ENCODE data around the gene KRT76.

Gene KRT76

GRCh38 chr12:52813203-52813819 is 36.2 kb upstream of the KRT76 start:
- no peak for DNase-seq

GRCh38 chr12:52812749-52813148 is 35.6 kb upstream of the KRT76 start:
- DNase-seq, result no peak

- no peak for DNase-seq
These were observed 34.9 kb upstream of the KRT76 start for GRCh38 chr12:52812073-52812400.

- DNase-seq, result no peak
These were observed 34.3 kb upstream of the KRT76 start for GRCh38 chr12:52811191-52812072.

DNA sequence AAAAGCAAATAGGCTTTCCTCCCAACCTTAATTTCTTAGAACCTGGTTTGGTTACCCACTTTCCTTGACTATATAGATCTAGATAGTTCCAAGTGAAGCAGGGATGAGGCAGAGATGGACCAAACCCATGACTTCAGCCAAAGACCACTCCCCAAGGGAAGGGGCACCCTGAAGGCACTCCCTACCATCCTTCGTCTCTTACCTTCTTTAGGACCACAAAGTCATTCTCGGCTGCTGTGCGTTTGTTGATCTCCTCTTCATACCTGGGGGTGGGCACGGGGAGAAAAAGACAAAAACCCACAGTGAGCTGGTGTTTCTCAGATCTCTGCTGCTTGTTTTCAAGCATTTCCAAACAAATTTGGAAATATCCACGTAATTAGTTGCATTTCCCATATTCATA is 33.4 kb upstream of the KRT76 start:
- DNase-seq, result no peak

DNA sequence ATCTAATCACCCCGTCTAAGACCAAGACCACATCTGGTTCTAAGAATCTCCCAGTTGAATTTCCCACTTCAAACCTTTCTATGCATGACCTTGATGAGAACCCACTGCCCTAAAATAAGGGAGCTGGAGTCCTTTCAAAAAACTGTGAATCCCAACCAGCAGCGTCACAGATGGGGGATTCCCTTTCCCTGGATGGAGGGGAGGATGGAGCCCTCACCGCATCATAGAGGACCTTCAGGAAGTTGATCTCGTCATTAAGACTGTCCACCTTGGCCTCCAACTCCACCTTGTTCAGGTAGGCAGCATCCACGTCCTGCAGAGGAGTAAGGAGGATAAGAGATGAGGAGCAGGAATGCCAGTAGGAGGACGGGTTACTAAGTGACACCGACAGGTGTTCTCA is 32.0 kb upstream of the KRT76 start:
- DNase-seq, result no peak

GRCh38 chr12:52808573-52809160 is 31.5 kb upstream of the KRT76 start:
- DNase-seq, result no peak

DNA sequence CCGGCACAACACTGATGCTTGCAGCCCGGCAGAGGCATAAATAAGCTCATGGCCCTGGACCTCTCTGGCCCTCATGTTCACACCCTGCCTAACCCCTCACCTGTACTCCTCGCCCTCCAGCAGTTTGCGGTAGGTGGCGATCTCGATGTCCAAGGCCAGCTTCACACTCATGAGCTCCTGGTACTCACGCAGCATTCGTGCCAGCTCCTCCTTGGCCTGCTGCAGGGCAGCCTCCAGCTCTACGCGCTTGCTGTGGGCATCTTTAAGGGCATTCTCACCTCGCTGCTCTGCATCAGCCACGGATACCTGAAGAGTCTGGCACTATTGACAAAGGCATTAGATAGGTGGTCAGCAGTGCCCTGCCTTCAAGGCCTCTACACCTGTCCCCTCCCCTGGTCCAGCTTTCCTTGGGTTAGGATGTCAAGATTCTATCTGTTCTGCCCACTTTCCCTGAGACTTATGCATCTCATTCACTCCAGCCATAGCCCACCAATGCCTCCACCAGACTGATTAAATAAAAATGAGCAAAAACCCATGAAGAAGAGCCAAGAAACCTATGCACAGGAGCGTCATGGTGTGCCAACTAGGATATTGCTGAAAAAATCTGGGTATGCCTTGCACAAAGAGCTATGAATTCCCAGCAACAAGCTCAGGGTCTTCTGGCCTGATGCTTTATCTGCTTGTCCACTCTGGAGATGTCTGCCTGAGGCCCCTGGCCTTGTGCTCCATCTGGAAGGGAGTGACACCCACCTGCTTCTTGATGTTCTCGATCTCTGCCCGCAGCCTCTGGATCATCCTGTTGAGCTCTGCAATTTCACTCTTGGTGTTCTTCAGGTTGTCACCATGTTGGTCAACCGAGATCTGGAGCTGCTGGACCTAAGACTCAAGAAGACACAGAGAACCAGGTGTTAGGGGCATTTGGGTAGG is 30.7 kb upstream of the KRT76 start:
- no peak for DNase-seq

DNA sequence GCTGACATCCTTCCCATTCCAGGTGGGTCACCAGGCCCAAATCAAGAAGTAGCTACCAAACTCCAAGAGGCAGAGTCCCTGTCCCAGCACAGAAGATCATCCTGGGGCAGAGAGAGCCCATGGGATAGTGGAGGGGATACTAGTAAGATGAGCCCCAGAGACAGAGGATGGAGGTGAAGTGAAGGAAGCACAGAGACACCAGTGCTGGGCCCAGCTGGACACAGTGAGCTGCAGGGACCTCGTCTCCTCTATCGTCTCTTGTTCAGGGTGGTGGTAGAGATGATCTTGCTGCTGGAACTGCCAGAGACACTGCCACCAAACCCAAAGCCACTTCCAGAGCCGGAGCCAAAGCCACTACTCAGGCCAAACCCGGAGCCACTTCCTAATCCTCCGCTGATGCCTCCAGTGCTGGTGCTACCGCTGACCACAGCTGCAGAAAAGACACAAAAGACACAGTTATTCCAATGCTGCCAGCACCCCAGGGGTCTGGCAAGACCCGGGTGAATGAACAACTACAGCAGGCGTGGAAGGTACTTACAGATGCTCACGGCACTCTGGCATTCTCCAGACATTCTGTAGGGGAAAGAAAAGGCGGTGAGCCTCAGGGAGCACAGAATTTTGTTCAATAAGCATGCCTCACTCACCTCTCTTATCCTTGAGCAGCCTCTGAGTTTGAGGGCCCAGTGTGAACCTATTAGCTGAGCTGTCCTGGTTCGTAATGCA is 29.8 kb upstream of the KRT76 start:
- DNase-seq, result no peak

DNA sequence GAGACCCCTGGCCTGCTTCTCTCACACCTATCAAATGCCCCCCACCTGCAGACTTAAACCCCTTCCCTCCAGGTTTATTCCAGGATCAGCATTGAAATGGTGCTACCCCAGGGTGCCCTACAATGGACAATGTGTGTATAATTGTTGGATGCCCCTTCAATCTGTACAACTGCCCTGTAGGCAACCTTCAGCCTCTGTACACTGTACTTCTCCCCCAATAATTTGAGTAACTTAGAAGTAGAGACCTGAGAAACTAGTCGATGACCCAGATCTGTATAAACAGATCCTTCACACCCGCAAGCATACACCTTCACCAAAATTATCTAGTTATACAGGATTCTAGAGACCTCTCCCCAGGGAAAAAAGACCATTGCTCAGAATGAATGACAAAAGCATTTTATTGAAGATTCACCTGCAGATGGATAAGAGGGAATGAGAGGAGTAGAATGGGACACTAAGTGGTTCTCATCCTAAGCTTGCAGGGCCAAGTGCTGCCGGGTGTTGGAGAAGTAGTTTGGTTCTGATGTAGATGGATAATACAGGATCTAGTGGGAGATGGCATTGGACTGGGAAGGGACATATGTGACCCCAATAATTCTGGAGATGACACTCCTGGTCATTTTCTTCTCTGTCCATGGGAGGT is 29.1 kb upstream of the KRT76 start:
- no peak for DNase-seq

DNA sequence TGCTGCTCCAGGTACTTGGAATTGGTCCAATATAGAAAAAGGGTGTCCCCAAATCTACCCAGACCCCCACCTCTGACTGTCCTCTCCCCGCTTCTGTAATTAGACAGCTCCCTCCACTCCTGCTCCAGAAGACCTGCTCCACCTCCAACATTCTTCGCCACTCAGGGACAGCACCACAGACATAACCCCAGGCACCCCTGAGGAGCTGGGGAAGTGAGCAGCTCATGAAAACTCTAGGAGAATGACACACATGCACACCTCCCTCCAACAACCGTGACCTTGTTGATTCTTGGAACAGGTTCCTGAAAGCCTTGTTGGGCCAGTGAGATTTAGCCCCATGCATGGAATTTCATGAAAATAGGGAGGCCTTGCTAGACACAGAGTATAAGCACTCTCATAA is 28.6 kb upstream of the KRT76 start:
- DNase-seq, result no peak

DNA sequence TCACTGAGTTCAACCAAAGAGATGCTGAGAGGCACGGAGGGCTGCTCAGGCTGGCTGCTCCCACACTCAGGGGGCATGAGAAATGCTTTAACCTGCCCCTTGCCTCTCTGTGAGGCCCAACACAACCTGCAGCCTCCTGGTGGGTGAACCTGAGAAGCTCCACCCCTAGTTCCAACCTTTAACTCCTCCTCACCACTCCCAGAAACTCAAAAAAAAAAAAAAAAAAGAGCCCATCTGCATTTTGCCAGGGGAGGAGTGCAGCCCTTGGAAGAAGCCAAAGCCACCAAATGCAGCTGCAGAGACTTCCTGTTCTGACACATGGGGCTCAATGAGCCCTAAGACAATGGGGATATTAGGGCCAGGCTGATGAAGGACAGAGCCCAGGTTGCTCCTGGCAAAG is 27.9 kb upstream of the KRT76 start:
- DNase-seq, result no peak

GRCh38 chr12:52802442-52802841 is 25.3 kb upstream of the KRT76 start:
- no peak for DNase-seq

GRCh38 chr12:52801773-52802172 is 24.6 kb upstream of the KRT76 start:
- DNase-seq, result no peak

DNA sequence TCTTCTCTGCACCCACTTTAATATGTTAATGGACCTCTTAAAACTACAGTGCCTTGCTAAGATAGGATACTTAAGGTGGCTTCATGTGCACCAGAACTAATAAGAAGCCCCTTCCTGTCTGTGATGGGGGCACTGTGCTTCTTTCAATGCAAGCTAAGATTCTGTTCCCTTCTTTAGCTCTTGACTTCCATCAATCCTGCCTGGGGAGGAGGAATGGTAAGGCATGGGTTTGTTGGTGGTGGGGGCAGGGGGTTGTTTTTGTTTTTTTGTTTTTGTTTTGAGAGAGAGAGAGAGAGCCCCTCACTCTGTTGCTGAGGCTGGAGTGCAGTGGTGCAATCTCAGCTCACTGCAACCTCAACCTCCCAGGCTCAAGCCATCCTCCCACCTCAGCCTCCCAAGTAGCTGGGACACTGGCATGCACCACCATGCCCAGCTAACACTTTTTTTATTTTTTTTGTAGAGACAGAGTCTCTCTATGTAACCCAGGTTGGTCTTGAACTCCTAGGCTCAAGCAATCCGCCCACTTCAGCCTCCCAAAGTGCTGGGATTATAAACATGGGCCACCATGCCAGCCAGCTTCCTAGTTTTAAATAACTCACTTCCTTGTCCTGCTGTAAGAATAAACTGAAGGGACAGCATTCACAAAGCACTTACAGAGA is 23.2 kb upstream of the KRT76 start:
- DNase-seq, result no peak

DNA sequence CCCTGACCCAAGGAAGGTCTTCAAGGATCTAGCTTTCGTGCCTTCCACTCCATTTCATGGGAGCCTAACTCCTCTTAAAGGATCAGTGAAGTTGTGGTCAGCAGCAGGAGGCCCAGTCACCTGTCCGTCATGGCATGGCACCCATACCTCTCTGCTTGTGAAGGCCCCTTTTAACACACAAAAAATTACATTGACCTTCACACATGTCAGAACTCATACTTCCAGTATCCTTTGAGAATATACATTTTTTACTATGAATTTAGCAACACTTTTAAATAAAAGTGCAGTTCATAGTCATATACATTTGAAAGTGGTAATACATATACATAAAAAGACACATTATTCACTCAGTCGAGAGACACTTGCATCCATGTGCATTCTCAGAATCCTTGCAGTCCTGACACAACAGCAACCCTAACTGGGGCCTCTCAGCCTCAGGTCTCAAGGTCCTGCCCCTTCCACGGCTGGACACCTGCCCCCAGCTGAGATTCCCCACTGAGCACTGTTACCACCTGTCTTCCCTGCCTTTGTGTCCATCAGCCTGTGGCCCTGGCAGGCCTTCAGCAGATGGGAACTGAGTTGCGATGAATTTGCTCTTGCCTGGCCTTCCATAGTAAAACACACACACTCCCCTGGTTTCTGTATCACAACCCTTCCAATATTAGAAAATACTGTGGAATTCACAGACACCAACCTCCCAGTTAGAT is 22.5 kb upstream of the KRT76 start:
- DNase-seq, result no peak

DNA sequence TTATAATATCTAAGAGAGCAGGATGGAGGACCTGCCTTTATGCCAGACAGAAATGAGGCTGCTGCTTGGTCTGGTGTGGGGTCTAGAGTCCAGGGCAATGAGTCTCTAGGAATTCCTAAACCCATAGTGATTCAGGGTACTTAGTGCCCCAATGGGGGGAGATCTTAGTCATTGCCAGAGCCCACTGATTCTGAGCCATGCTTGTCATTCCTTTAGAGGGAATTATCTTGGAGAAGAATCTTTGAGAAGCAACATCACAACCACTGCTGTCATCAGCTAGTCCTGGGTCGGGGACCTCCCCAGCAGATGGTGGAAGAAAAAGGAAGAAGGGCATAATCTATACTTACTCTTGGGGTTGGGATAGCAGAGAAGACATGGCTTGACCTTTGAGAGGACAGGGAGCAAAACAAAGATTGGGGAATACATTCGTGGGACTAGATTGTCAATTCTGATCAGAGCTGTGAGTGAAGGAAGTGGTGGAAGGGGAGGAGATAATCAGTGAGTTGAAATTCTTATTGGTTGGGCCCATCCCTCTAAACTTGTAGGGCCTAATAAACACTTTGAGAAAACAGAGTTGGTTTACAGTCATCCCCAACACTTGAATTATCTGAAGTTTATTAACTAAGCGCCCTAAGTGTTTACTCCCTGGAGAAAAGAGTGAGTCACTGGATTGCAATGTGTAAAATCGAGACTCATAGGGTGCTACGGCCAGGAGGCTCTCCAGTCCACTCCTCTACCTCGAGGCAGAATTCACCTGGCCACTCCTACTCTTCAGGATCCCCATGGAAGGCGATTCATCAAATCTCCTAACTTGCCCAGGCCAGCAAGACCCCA is 21.7 kb upstream of the KRT76 start:
- no peak for DNase-seq

- no peak for DNase-seq
These were observed 21.0 kb upstream of the KRT76 start for GRCh38 chr12:52798003-52798670.

- no peak for DNase-seq
These were observed 20.4 kb upstream of the KRT76 start for GRCh38 chr12:52797529-52797894.
